Chondrocyte (in vitro differentiated cells): ENCODE results near the gene PSMD9. TPM values are rescaled to one million over a fixed set of nuclear protein-coding genes. Genes with fewer than 3 reads are reported as not detected.

Experiments
- DNase-seq: peaks from one replicate; pipeline ENCODE4 v3.0.0; 2021; ENCODE audit warnings: mixed read lengths, low spot score
- H3K27ac Mint-ChIP-seq: one replicate; pipeline ENCODE4 v1.8.0; 2021; ENCODE audit warnings: mild to moderate bottlenecking, moderate library complexity, mixed read lengths; ENCODE audit not compliant: unreplicated experiment
- H3K27me3 Mint-ChIP-seq: 2 replicates; pipeline ENCODE4 v1.8.0; 2021; ENCODE audit warnings: low read depth, mixed read lengths
- H3K36me3 Mint-ChIP-seq: 2 replicates; pipeline ENCODE4 v1.8.0; 2021; ENCODE audit warnings: low read depth, mixed read lengths
- H3K4me1 Mint-ChIP-seq: 2 replicates; pipeline ENCODE4 v1.8.0; 2021; ENCODE audit warnings: low read depth, mild to moderate bottlenecking, mixed read lengths
- H3K4me3 Mint-ChIP-seq: one replicate; pipeline ENCODE4 v1.8.0; 2021; ENCODE audit warnings: mild to moderate bottlenecking, moderate library complexity, mixed read lengths; ENCODE audit not compliant: unreplicated experiment
- H3K9me3 Mint-ChIP-seq: 2 replicates; pipeline ENCODE4 v1.8.0; 2021; ENCODE audit warnings: low read depth, mixed read lengths
- total RNA-seq: library from RNA; stranded (reverse); gene quantifications from 3 replicates; pipeline ENCODE4 v1.2.1, GENCODE V29; 2021
- TF ChIP-seq, protein P1 (sequence below): fragments of 200-600 bp; sonication (generic); IDR thresholded peaks from 2 replicates; pipeline ENCODE4 v1.5.0; 2021; ENCODE audit warnings: antibody characterized with exemption, mild to moderate bottlenecking, moderate library complexity

PSMD9 gene
- total RNA-seq, 1 donor from 2014 or later, result 53.5 TPM

DNA sequence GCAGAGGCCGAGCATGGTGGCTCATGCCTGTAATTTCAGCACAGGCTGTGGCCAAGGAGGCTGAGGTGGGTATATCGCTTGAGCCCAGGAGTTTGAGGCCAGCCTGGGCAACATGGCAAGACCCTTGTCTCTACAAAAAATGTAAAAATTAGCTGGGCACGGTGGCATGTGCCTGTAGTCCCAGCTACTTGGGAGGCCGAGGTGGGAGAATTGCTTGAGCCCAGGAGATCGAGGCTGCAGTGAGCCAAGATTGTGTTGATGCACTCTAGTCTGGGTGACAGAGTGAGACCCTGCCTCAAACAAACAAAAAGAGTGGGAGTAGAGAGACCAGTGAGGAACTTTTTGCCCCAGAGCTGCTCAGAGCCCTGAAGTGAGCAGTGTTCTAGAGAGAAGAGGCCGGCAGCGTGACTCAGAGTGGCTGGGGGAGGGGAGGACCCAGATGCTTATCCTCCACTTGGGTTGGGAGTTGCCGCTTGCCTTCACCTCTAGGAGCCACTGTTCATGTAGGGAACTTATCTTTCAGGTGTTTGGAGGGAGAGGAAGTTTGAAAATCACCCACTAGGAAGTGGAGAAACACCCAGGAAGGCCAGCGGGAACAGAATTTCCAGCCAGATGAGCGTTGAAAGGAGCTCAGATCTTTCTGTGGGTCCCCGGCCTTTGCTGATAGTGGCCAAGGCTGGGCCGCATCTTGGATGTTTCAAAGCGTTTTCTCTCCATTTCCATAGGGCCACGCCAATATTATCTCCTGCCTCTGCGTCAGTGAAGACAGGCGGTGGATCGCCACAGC lies 45.1 kb downstream of the PSMD9 start:
- H3K4me3 Mint-ChIP-seq, result no peak overlapping the region
- H3K36me3 Mint-ChIP-seq, result peaks cover 52% of the 10 kb centered on the region
- peaks cover 8% of the 10 kb centered on the region for H3K9me3 Mint-ChIP-seq
- peak overlapping the region; percentile 22 for H3K27ac Mint-ChIP-seq
- no peak for DNase-seq
- H3K4me1 Mint-ChIP-seq, result peaks cover 4% of the 10 kb centered on the region
- TF ChIP-seq, protein P1, sequence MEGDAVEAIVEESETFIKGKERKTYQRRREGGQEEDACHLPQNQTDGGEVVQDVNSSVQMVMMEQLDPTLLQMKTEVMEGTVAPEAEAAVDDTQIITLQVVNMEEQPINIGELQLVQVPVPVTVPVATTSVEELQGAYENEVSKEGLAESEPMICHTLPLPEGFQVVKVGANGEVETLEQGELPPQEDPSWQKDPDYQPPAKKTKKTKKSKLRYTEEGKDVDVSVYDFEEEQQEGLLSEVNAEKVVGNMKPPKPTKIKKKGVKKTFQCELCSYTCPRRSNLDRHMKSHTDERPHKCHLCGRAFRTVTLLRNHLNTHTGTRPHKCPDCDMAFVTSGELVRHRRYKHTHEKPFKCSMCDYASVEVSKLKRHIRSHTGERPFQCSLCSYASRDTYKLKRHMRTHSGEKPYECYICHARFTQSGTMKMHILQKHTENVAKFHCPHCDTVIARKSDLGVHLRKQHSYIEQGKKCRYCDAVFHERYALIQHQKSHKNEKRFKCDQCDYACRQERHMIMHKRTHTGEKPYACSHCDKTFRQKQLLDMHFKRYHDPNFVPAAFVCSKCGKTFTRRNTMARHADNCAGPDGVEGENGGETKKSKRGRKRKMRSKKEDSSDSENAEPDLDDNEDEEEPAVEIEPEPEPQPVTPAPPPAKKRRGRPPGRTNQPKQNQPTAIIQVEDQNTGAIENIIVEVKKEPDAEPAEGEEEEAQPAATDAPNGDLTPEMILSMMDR, result no peak
- H3K27me3 Mint-ChIP-seq, result no peaks in the 10 kb centered on the region

DNA sequence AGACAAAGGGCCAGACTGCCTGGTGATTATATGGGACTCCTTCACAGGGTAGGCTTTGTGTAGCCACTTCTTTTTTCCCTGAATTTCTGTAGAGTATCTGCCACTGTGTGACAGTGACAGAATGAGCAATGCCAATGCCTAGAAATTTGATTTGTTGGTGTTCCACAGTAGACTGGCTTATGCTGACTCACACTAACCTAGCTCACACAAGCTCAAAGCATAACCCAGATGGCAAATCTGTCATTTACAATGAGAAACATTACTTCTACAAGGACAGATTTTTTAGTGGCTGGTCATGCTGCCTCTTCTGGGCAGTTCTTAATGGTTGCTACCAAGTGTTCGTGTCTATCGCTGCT lies 45.7 kb downstream of the PSMD9 start:
- DNase-seq, result no peak
- Mint-ChIP-seq H3K4me3 (no peak overlapping the region), H3K36me3 (peaks cover 53% of the 10 kb centered on the region), H3K27me3 (no peaks in the 10 kb centered on the region), H3K9me3 (peaks cover 8% of the 10 kb centered on the region), H3K27ac (no peak overlapping the region), H3K4me1 (peaks cover 4% of the 10 kb centered on the region)
- TF ChIP-seq, protein P1, result no peak

DNA sequence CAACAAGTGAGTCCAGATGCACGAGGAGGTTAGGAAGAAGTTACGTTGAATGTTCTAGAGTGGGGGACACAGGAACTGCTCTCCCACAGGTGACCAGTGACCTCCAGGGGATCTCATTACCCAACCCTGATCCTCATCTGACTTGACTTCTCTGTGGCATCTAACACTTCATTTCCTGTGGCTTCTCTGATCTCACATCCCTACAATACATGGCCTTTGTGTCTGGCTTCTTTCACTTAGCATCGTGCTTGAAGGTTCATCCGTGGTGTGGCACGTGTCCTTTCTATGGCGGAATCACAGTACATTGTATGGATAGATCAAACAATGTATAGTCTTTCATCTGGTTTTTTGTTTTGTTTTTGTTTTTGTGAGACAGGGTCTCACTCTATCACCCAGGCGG lies 49.1 kb downstream of the PSMD9 start:
- Mint-ChIP-seq H3K36me3 (peaks cover 48% of the 10 kb centered on the region), H3K27ac (no peak overlapping the region), H3K9me3 (peaks cover 8% of the 10 kb centered on the region), H3K27me3 (no peaks in the 10 kb centered on the region), H3K4me1 (peaks cover 9% of the 10 kb centered on the region), H3K4me3 (no peak overlapping the region)
- no peak for DNase-seq
- TF ChIP-seq, protein P1, result no peak

DNA sequence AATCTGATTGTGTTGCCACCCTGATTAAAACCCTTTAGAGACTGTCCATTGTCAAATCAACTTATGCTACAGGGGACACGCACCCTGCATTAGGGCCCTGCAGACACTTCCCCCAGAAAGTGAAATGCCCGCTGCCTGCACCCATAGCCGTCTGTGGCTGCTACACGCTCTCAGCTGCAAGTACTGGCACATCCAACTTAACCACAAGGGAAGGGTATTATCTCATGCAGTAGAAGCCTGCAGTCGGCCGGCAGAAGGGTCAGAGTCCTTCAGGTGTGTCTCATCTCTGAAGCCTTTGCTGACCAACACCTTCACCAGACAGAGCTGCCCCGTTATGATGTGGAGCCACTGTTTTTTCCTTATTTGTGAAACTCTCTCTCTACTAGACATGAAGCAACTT lies 50.6 kb downstream of the PSMD9 start:
- TF ChIP-seq, protein P1, result no peak
- H3K27me3 Mint-ChIP-seq, result no peaks in the 10 kb centered on the region
- H3K36me3 Mint-ChIP-seq, result peaks cover 42% of the 10 kb centered on the region
- H3K9me3 Mint-ChIP-seq, result peaks cover 8% of the 10 kb centered on the region
- DNase-seq, result no peak
- no peak overlapping the region for H3K4me3 Mint-ChIP-seq
- peaks cover 6% of the 10 kb centered on the region for H3K4me1 Mint-ChIP-seq
- H3K27ac Mint-ChIP-seq, result no peak overlapping the region

GRCh38 chr12:121939992-121940766 lies 51.6 kb downstream of the PSMD9 start:
- Mint-ChIP-seq H3K9me3 (peaks cover 8% of the 10 kb centered on the region), H3K27ac (no peak overlapping the region), H3K4me3 (no peak overlapping the region), H3K4me1 (peaks cover 6% of the 10 kb centered on the region), H3K36me3 (peaks cover 39% of the 10 kb centered on the region), H3K27me3 (no peaks in the 10 kb centered on the region)
- DNase-seq, result no peak
- TF ChIP-seq, protein P1, result no peak
